IPS-15b (cell line): ENCODE data around the gene BAZ1B.
"Not testable (repeated sequence)": the region's sequence is repeated elsewhere in the genome, so short reads cannot be mapped to it uniquely, and the experiment has no call there.

Source experiments
- H3K27me3 ChIP-seq: one replicate; pipeline ENCODE4 v1.6.1; 2013; ENCODE audit warnings: low read length; ENCODE audit not compliant: control insufficient read depth, insufficient read depth
- H3K36me3 ChIP-seq: one replicate; pipeline ENCODE4 v1.6.1; 2013; ENCODE audit warnings: low read length; ENCODE audit not compliant: control insufficient read depth, insufficient read depth
- H3K4me1 ChIP-seq: one replicate; pipeline ENCODE4 v1.6.1; 2013; ENCODE audit warnings: mild to moderate bottlenecking, low read length; ENCODE audit not compliant: control insufficient read depth, insufficient read depth
- H3K4me3 ChIP-seq: one replicate; pipeline ENCODE4 v1.5.1; 2013; ENCODE audit warnings: low read depth, low read length
- H3K9ac ChIP-seq: one replicate; pipeline ENCODE4 v1.6.1; 2013; ENCODE audit warnings: low read depth, mild to moderate bottlenecking, low read length
- H3K9me3 ChIP-seq: one replicate; pipeline ENCODE4 v1.6.1; 2013; ENCODE audit warnings: mild to moderate bottlenecking, low read length; ENCODE audit not compliant: control insufficient read depth, insufficient read depth

BAZ1B gene

GRCh38 chr7:73429215-73429614 lies 92.9 kb downstream of the BAZ1B start:
- no peaks in the 10 kb centered on the region for H3K36me3 ChIP-seq
- no peaks in the 10 kb centered on the region for H3K9me3 ChIP-seq
- no peak overlapping the region for H3K9ac ChIP-seq
- peak overlapping the region; percentile 18 for H3K4me3 ChIP-seq
- peaks cover 3% of the 10 kb centered on the region for H3K4me1 ChIP-seq
- H3K27me3 ChIP-seq = no peaks in the 10 kb centered on the region

GRCh38 chr7:73427902-73428787 lies 93.9 kb downstream of the BAZ1B start:
- H3K27me3 ChIP-seq = no peaks in the 10 kb centered on the region
- no peak overlapping the region for H3K9ac ChIP-seq
- H3K9me3 ChIP-seq = no peaks in the 10 kb centered on the region
- no peak overlapping the region for H3K4me3 ChIP-seq
- H3K36me3 ChIP-seq = no peaks in the 10 kb centered on the region
- peaks cover 3% of the 10 kb centered on the region for H3K4me1 ChIP-seq

- Histone ChIP-seq H3K9ac (no peak overlapping the region), H3K36me3 (no peaks in the 10 kb centered on the region), H3K4me1 (peaks cover 3% of the 10 kb centered on the region), H3K9me3 (no peaks in the 10 kb centered on the region), H3K4me3 (no peak overlapping the region), H3K27me3 (no peaks in the 10 kb centered on the region)
These were observed 96.1 kb downstream of the BAZ1B start for GRCh38 chr7:73426016-73426415.

- no peaks in the 10 kb centered on the region for H3K36me3 ChIP-seq
- H3K9me3 ChIP-seq = no peaks in the 10 kb centered on the region
- H3K27me3 ChIP-seq = no peaks in the 10 kb centered on the region
- H3K9ac ChIP-seq = no peak overlapping the region
- peaks cover 3% of the 10 kb centered on the region for H3K4me1 ChIP-seq
- no peak overlapping the region for H3K4me3 ChIP-seq
These were observed 96.6 kb downstream of the BAZ1B start for GRCh38 chr7:73425356-73425983.

- Histone ChIP-seq H3K27me3 (no peaks in the 10 kb centered on the region), H3K4me3 (peak overlapping the region; percentile 30), H3K9ac (no peak overlapping the region), H3K36me3 (no peaks in the 10 kb centered on the region), H3K9me3 (no peaks in the 10 kb centered on the region), H3K4me1 (peaks cover 3% of the 10 kb centered on the region)
These were observed 97.6 kb downstream of the BAZ1B start for GRCh38 chr7:73424489-73424885.

- peak overlapping the region; percentile 30 for H3K4me3 ChIP-seq
- no peak overlapping the region for H3K9ac ChIP-seq
These were observed 98.3 kb downstream of the BAZ1B start for GRCh38 chr7:73423519-73424488.

GRCh38 chr7:73420610-73421009 lies 101.5 kb downstream of the BAZ1B start:
- not testable (repeated sequence) for H3K36me3 ChIP-seq, H3K27me3 ChIP-seq, H3K4me1 ChIP-seq, H3K4me3 ChIP-seq, H3K9ac ChIP-seq, H3K9me3 ChIP-seq

More at GRCh38 chr7:73423519-73424488, 98.3 kb downstream of the BAZ1B start:
- peaks cover 1% of the 10 kb centered on the region for H3K4me1 ChIP-seq
- no peaks in the 10 kb centered on the region for H3K9me3 ChIP-seq
- no peaks in the 10 kb centered on the region for H3K36me3 ChIP-seq
- no peaks in the 10 kb centered on the region for H3K27me3 ChIP-seq

GRCh38 chr7:73420016-73420415 lies 102.1 kb downstream of the BAZ1B start:
- not testable (repeated sequence) for H3K36me3 ChIP-seq, H3K4me3 ChIP-seq, H3K27me3 ChIP-seq, H3K9me3 ChIP-seq, H3K4me1 ChIP-seq, H3K9ac ChIP-seq

- no peak overlapping the region for H3K4me3 ChIP-seq
- no peak overlapping the region for H3K9ac ChIP-seq
- H3K36me3 ChIP-seq = no peaks in the 10 kb centered on the region
- no peaks in the 10 kb centered on the region for H3K9me3 ChIP-seq
- H3K4me1 ChIP-seq = no peaks in the 10 kb centered on the region
- H3K27me3 ChIP-seq = no peaks in the 10 kb centered on the region
These were observed 103.9 kb downstream of the BAZ1B start for GRCh38 chr7:73418113-73418703.

GRCh38 chr7:73410541-73411131 lies 111.5 kb downstream of the BAZ1B start:
- not testable (repeated sequence) for H3K27me3 ChIP-seq, H3K9me3 ChIP-seq, H3K4me1 ChIP-seq, H3K9ac ChIP-seq, H3K4me3 ChIP-seq, H3K36me3 ChIP-seq

- not testable (repeated sequence) for H3K27me3 ChIP-seq, H3K4me3 ChIP-seq, H3K4me1 ChIP-seq, H3K9ac ChIP-seq, H3K9me3 ChIP-seq, H3K36me3 ChIP-seq
These were observed 117.2 kb downstream of the BAZ1B start for GRCh38 chr7:73404860-73405259.
